Activated effector memory CD4-positive, alpha-beta T cell treated with anti-CD3 and anti-CD28 coated beads, Interleukin-2, amount 50 U/mL, for 16 hours (primary cell): ENCODE data around the gene DMKN.
A peak's percentile ranks its signal among the peaks of the same experiment; 100 is the strongest.

Experiments used
- DNase-seq: peaks from one replicate; pipeline ENCODE4 v3.0.0-alpha.2; 2020

DMKN gene

DNA sequence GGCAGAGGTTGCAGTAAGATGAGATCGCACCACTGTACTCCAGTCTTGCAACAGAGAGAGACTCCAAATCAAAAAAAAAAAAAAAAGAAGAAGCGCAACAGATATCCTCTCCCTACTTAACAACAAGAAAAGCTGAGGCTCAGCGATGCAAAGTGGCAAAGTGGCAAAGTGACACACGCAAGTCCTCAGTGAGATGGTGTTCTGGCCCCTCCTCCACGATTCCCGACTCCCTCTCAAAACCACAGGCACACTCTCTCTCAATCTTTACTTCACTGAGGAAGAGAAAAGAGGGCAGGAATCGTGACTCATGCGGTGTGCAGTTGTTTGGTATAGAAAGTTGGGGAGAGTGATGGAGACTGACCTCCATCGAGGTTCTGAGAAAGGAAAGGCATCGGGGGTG is 52.8 kb downstream of the DMKN start:
- DNase-seq = peak; percentile 45

- DNase-seq = no peak
Observed at GRCh38 chr19:35459414-35460082, 53.9 kb downstream of the DMKN start.

DNA sequence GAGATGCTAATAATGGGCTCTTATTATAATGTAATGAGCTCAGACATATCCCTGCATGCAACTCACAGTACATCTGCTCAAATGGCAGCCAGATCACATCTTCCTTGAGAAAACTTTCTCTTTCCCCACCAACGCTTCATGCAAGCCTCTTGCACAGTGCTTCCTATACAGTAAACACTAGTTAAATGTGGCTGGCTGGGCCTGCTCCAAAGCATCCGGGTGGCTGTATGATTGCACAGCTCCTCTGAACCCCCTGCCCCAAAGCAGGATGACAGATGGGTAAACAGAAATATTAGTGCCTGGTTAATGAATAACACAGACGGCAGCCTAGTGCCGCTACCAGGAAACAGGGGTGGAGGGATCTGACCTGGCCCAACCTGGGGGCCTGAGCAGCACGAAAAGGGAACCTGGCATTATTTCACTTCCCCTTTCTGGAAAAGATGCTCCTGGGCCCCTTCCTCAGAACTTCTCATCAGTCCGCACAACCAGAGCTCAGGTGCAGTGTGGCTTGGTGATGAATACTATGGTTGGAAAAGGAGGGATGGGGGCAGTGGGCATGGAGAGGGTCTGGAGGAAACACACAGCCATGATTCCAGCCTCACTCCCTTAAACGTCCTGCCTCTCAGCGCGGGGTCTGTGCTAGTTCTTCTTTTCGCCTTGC is 54.6 kb downstream of the DMKN start:
- DNase-seq = no peak

DNA sequence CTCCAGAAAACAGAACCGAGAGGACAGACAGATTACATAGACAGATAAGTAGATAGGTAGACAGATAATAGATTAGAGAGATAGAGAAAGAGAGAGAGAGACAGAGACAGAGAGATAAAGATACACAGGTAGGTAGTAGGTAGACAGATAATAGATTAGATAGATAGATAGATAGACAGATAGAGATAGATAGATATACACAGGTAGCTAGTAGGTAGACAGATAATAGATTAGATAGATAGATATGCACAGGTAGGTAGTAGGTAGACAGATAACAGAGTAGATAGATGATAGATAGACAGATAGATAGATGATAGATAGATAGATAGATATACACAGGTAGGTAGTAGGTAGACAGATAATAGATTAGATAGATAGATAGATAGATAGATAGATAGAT is 55.3 kb downstream of the DMKN start:
- DNase-seq = no peak

DNA sequence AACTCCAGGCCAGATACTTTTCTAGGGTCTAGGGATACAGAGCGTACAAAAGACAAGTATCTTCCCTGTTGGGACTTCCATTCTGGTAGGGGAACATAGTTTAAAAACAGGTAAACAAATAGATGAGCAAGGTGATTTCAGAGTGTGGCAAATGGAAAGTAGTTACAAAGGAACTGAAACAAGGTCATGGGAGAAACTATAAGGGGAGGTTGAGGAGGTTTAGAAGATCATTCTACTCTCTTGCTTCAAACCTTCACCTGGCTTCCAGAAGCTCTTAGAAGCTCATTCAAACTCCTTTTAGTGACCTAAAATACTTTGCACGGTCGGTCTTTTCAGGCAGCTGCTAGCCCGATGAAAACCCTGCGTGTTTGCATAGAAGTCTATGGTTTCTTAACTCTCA is 56.3 kb downstream of the DMKN start:
- no peak for DNase-seq

GRCh38 chr19:35455616-35456201 is 57.7 kb downstream of the DMKN start:
- no peak for DNase-seq

DNA sequence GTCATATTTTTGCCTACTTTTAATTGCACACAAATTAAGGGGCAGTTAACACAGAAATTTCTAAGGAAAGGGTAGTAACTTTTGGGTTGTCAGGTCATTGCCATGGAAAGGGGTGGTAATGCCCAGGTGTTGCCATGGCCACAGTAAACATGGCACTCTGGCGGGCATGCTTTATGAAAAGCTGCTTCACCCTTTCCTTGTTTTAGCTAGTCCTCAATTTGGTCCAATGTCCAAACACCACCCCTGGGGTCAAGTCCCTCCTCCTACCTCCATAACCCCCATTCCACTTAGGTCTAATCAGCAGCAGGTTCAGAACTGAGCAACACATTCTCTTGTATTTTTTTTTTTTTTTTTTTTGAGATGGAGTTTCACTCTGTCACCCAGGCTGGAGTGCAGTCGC is 58.8 kb downstream of the DMKN start:
- DNase-seq = no peak

GRCh38 chr19:35451338-35452096 is 61.9 kb downstream of the DMKN start:
- no peak for DNase-seq

DNA sequence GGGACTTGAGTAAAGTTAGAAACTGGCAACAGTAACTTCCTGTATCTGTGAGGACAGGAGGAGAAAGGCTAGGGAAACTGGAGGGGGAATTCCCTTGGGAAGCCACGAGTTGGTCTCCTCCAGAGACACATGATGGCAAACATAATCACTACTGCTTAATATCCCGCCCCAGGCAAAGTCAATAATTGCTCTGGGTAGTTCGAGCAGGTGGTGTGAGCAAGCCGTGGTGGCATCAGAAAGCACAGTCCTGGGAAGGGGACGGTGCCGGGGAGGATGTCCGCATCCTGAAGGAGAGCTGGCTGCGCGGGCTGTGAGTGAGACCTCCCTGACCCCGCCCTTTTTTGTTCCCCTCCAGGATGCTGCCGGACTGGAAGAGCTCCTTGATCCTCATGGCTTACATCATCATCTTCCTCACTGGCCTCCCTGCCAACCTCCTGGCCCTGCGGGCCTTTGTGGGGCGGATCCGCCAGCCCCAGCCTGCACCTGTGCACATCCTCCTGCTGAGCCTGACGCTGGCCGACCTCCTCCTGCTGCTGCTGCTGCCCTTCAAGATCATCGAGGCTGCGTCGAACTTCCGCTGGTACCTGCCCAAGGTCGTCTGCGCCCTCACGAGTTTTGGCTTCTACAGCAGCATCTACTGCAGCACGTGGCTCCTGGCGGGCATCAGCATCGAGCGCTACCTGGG is 63.9 kb downstream of the DMKN start:
- DNase-seq = no peak

DNA sequence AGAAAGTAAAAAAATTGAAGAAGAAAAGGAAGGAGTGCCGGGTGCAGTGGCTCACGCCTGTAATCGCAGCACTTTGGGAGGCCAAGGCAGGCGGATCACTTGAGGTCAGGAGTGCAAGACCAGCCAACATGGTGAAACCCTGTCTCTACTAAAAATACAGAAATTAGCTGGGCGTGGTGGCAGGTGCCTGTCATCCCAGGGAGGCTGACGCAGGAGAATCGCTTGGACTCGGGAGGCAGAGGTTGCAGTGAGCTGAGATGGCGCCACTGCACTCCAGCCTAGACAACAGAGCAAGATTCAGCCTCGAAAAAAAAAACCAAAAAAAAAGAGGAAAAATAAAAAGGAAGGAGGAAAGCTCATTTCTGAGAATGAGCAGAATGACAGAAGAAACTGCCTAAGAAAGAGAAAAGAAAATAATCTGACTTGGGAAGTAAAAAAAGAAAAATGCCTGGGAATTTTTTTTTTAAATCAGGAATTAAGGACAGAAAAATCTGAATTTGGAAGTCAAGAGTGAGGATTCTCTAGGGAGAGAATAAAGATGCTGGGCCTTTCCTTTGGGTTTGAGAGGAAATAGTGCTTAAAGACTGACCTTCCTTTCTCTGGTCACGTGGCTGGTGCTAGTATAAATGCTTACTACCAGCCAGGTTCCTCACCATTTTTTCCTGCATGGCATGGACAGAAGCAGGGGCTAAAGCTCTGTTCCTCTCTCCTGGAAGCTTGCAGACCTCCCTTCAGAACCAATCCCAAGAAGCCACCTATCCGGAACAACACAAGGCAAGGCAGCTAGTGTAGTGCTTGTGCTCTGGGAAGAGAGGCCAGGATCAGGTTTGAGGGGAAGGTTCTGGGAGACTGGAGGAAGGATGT is 65.6 kb downstream of the DMKN start, which contains the start of gene FFAR2:
TSS of gene FFAR2 (plus strand) at position 652 of the 864 bp plus-strand sequence. CDS start 1,458 bp downstream, outside the sequence.
- DNase-seq = no peak
